ENCODE data around the gene ING5. TPM values are rescaled to one million over a fixed set of nuclear protein-coding genes. Genes with fewer than 3 reads are reported as not detected.

The ING5 gene
- total RNA-seq, 1 experiment from 2014 or later: 39.8 TPM

DNA sequence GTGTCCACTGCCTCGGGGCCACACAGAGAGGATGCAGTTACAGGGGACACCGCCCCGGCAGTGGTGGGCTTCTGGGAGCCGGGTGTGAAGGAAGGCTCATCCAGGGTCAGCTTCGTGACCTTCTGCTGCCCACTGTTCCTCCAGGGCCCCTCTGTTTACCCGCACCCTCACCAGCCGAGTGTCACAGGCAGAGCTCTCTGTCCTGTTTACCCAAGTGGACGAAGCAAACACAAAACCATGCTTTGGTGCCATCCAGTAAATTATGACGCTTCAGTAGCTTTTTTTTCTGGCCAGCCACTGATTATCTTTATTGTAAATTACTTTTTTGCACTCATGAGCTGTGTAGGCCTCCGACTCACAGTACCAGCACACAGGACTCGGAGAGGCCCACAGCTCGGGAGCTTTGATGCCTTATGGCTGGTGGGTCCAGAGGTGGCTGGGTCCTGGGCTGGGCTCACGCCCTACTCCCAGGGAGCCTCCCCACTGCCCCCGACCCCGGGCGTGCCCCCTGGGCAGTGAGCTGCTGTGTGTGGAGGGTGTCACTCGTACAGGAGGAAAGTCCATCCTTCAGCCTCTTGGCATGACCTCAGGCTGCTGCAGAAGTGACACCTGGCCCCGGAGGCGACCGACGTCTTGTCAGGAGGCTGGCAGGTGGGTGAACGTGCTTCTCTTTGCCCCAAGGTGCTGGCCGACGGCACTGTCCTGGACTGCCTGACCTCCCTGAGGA is 42.4 kb downstream of the ING5 start:
- CTCF ChIA-PET: no interaction called here
- Histone ChIP-seq H3K36me3 (ENCODE audit: control insufficient read depth, insufficient read depth, low read length) (no peaks in the 10 kb centered on the region; the same call in 1 of the 2 replicates), H3K27me3 (ENCODE audit: control insufficient read depth, insufficient read depth, low read length) (no peaks in the 10 kb centered on the region), H3K27ac (ENCODE audit: low read length) (no peak overlapping the region), H3K9me3 (ENCODE audit: control insufficient read depth, insufficient read depth, low read depth, low read length) (no peaks in the 10 kb centered on the region), H3K4me3 (ENCODE audit: low read depth in 2 of 2, low read length in 2 of 2) (no peak overlapping the region), H3K4me1 (ENCODE audit: control insufficient read depth, insufficient read depth, low read length) (no peaks in the 10 kb centered on the region)
- DNase-seq (ENCODE audit: low read depth, low spot score): no peak
- POLR2A ChIA-PET: no interaction called here
- intact Hi-C loops (cut with micrococcal nuclease; ENCODE audit: unreplicated experiment): no loop called here
- no TSS peak for BruUV-seq (replicated peaks)
- no peak for ATAC-seq
- in situ Hi-C loops (cut with HindIII; ENCODE audit: low pct_unique_long_range_greater_than_20kb, low sequenced_read_pairs): no loop called here
- TF ChIP-seq POLR2AphosphoS5 (IDR thresholded peaks at IDR 0.05; ENCODE audit: low read depth, low read length) (no peak), TCF7L2 (IDR thresholded peaks at IDR 0.05; ENCODE audit: low read depth, low read length) (no peak), SIN3A (IDR thresholded peaks at IDR 0.05; ENCODE audit: borderline replicate concordance, insufficient read depth, low read depth, low read length) (no peak)
- TF ChIP-seq, protein P1, sequence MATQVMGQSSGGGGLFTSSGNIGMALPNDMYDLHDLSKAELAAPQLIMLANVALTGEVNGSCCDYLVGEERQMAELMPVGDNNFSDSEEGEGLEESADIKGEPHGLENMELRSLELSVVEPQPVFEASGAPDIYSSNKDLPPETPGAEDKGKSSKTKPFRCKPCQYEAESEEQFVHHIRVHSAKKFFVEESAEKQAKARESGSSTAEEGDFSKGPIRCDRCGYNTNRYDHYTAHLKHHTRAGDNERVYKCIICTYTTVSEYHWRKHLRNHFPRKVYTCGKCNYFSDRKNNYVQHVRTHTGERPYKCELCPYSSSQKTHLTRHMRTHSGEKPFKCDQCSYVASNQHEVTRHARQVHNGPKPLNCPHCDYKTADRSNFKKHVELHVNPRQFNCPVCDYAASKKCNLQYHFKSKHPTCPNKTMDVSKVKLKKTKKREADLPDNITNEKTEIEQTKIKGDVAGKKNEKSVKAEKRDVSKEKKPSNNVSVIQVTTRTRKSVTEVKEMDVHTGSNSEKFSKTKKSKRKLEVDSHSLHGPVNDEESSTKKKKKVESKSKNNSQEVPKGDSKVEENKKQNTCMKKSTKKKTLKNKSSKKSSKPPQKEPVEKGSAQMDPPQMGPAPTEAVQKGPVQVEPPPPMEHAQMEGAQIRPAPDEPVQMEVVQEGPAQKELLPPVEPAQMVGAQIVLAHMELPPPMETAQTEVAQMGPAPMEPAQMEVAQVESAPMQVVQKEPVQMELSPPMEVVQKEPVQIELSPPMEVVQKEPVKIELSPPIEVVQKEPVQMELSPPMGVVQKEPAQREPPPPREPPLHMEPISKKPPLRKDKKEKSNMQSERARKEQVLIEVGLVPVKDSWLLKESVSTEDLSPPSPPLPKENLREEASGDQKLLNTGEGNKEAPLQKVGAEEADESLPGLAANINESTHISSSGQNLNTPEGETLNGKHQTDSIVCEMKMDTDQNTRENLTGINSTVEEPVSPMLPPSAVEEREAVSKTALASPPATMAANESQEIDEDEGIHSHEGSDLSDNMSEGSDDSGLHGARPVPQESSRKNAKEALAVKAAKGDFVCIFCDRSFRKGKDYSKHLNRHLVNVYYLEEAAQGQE (IDR thresholded peaks at IDR 0.05; ENCODE audit: insufficient read depth in 1 of 2, low read depth in 2 of 2, low read length in 1 of 2): no peak
- TF ChIP-seq, protein P2, sequence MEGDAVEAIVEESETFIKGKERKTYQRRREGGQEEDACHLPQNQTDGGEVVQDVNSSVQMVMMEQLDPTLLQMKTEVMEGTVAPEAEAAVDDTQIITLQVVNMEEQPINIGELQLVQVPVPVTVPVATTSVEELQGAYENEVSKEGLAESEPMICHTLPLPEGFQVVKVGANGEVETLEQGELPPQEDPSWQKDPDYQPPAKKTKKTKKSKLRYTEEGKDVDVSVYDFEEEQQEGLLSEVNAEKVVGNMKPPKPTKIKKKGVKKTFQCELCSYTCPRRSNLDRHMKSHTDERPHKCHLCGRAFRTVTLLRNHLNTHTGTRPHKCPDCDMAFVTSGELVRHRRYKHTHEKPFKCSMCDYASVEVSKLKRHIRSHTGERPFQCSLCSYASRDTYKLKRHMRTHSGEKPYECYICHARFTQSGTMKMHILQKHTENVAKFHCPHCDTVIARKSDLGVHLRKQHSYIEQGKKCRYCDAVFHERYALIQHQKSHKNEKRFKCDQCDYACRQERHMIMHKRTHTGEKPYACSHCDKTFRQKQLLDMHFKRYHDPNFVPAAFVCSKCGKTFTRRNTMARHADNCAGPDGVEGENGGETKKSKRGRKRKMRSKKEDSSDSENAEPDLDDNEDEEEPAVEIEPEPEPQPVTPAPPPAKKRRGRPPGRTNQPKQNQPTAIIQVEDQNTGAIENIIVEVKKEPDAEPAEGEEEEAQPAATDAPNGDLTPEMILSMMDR (IDR thresholded peaks at IDR 0.05): no peak

DNA sequence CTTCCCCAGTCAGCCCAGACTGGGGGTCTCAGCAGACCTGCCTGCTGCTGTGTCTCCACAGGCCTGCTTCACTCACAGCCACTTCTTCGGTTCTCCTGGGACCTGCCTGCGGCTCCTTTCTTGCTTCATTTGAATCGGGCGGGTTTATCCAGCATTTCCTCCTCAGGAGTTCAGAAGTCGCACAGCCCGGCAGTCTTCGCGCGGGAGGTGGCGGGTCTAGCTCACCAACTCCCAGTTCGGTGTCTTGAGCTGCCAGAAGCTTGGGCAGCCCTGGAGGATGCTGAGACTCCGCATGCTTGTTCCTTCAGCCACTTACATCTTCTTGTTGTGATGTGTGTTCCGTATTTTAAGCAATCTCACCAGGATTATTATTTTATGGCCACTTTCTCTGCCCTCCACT is 43.4 kb downstream of the ING5 start:
- no TSS peak for BruUV-seq (replicated peaks)
- DNase-seq (ENCODE audit: low read depth, low spot score): no peak
- H3K27ac ChIP-seq (ENCODE audit: low read length): no peak overlapping the region
- H3K4me3 ChIP-seq (ENCODE audit: low read depth in 2 of 2, low read length in 2 of 2): no peak overlapping the region
- H3K9me3 ChIP-seq (ENCODE audit: control insufficient read depth, insufficient read depth, low read depth, low read length): no peaks in the 10 kb centered on the region
- H3K36me3 ChIP-seq (ENCODE audit: control insufficient read depth, insufficient read depth, low read length): no peaks in the 10 kb centered on the region; the same call in 1 of the 2 replicates
- no peaks in the 10 kb centered on the region for H3K4me1 ChIP-seq (ENCODE audit: control insufficient read depth, insufficient read depth, low read length)
- H3K27me3 ChIP-seq (ENCODE audit: control insufficient read depth, insufficient read depth, low read length): no peaks in the 10 kb centered on the region
- ATAC-seq: no peak
- POLR2A ChIA-PET: no interaction called here
- intact Hi-C loops (cut with micrococcal nuclease; ENCODE audit: unreplicated experiment) (no loop called here), in situ Hi-C loops (cut with HindIII; ENCODE audit: low pct_unique_long_range_greater_than_20kb, low sequenced_read_pairs) (no loop called here)
- CTCF ChIA-PET: no interaction called here
- no peak for TF ChIP-seq TCF7L2 (IDR thresholded peaks at IDR 0.05; ENCODE audit: low read depth, low read length)
- no peak for TF ChIP-seq SIN3A (IDR thresholded peaks at IDR 0.05; ENCODE audit: borderline replicate concordance, insufficient read depth, low read depth, low read length)
- TF ChIP-seq POLR2AphosphoS5 (IDR thresholded peaks at IDR 0.05; ENCODE audit: low read depth, low read length): no peak
- TF ChIP-seq, protein P2 (IDR thresholded peaks at IDR 0.05): no peak
- TF ChIP-seq, protein P1 (IDR thresholded peaks at IDR 0.05; ENCODE audit: insufficient read depth in 1 of 2, low read depth in 2 of 2, low read length in 1 of 2): no peak

Data from Panc1 (cell line).